ENCODE measurements around the gene CTNNA2. TPM values are rescaled to one million over a fixed set of nuclear protein-coding genes. Genes with fewer than 3 reads are reported as not detected.

Gene CTNNA2
- polyA plus RNA-seq, 4 donors = 0.27 to 2.8 (median 1.3) TPM; not detected in 1

DNA sequence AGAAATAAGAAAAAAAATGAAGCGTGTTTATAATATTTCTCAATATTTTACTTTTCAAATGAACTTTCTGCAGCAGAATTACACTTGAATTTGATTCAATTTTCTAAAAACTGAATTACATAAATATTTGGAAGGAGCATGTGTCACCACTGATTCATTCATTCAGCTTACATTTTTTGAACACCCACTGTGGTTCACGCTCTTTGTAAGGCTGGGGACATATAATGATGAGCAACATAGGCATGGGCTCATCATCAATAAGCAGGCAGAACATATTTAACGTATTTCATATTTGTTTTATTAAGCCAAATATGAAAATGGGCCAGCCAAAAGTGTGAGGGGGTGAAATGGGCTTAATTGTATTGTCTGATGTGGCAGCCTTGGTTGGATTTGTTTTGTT, 209.1 kb downstream of the CTNNA2 start:
- H3K27me3 ChIP-seq (ENCODE audit: control insufficient read depth in 3 of 3, insufficient read depth in 3 of 3, low read length in 3 of 3) = no peaks in the 10 kb centered on the region
- no peak overlapping the region for H3K4me3 ChIP-seq (ENCODE audit: low read depth in 1 of 3, low read length in 3 of 3)
- no peak overlapping the region for H3K27ac ChIP-seq (ENCODE audit: low read depth in 1 of 3, low read length in 2 of 3)
- FAIRE-seq (no peak), DNase-seq (no peak)
- H3K9me3 ChIP-seq (ENCODE audit: control insufficient read depth in 2 of 2, insufficient read depth in 1 of 2, low read depth in 1 of 2, low read length in 1 of 2) = no peaks in the 10 kb centered on the region
- WGBS, 3 donors = 67 to 74% (median 71%) methylated on average over 3 of the region's 3 CpGs
- no peaks in the 10 kb centered on the region for H3K36me3 ChIP-seq (ENCODE audit: control insufficient read depth in 3 of 3, insufficient read depth in 2 of 3, low read depth in 1 of 3, low read length in 3 of 3)
- no peaks in the 10 kb centered on the region for H3K4me1 ChIP-seq (ENCODE audit: control insufficient read depth in 3 of 3, insufficient read depth in 2 of 3, low read depth in 1 of 3, low read length in 2 of 3)

DNA sequence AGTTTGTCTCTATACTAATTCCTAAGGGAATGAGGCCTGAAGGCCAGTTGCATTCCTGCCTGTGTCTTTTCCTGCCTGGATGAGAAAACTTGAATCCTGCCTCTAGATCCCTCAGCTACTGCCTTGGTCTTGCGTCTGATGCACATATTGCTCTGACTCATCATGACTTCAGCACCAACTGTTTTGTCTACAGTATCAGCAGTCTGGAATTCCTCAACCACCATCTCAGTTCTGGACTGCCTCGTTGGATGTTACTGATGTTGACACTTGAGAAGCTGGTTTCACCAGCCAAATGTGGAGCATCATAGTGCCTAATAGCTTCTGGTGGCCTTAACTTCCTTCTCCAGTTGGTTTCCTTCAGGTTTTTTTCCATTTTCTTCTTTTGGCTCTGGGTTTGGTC, 211.0 kb downstream of the CTNNA2 start:
- no peak overlapping the region for H3K27ac ChIP-seq (ENCODE audit: low read depth in 1 of 3, low read length in 2 of 3)
- H3K36me3 ChIP-seq (ENCODE audit: control insufficient read depth in 3 of 3, insufficient read depth in 2 of 3, low read depth in 1 of 3, low read length in 3 of 3) = no peaks in the 10 kb centered on the region
- FAIRE-seq (no peak), DNase-seq (no peak)
- 69 to 84% (median 73%) methylated on average over 2 of the region's 2 CpGs for WGBS, 3 donors
- no peaks in the 10 kb centered on the region for H3K9me3 ChIP-seq (ENCODE audit: control insufficient read depth in 2 of 2, insufficient read depth in 1 of 2, low read depth in 1 of 2, low read length in 1 of 2)
- H3K4me3 ChIP-seq (ENCODE audit: low read depth in 1 of 3, low read length in 3 of 3) = no peak overlapping the region
- H3K4me1 ChIP-seq (ENCODE audit: control insufficient read depth in 3 of 3, insufficient read depth in 2 of 3, low read depth in 1 of 3, low read length in 2 of 3) = no peaks in the 10 kb centered on the region
- H3K27me3 ChIP-seq (ENCODE audit: control insufficient read depth in 3 of 3, insufficient read depth in 3 of 3, low read length in 3 of 3) = no peaks in the 10 kb centered on the region

GRCh38 chr2:79729532-79729931, 216.7 kb downstream of the CTNNA2 start:
- 26 to 63% (median 45%) methylated on average over 1 of the region's 1 CpG for WGBS, 3 donors

GRCh38 chr2:79734518-79734917, 221.7 kb downstream of the CTNNA2 start:
- DNase-seq (no peak), FAIRE-seq (no peak)
- H3K27me3 ChIP-seq (ENCODE audit: control insufficient read depth in 3 of 3, insufficient read depth in 3 of 3, low read length in 3 of 3) = no peaks in the 10 kb centered on the region
- H3K4me3 ChIP-seq (ENCODE audit: low read depth in 1 of 3, low read length in 3 of 3) = no peak overlapping the region
- WGBS, 3 donors = 54 to 90% (median 78%) methylated on average over 1 of the region's 1 CpG
- no peak overlapping the region for H3K27ac ChIP-seq (ENCODE audit: low read depth in 1 of 3, low read length in 2 of 3)
- no peaks in the 10 kb centered on the region for H3K4me1 ChIP-seq (ENCODE audit: control insufficient read depth in 3 of 3, insufficient read depth in 2 of 3, low read depth in 1 of 3, low read length in 2 of 3)
- no peaks in the 10 kb centered on the region for H3K36me3 ChIP-seq (ENCODE audit: control insufficient read depth in 3 of 3, insufficient read depth in 2 of 3, low read depth in 1 of 3, low read length in 3 of 3)
- H3K9me3 ChIP-seq (ENCODE audit: control insufficient read depth in 2 of 2, insufficient read depth in 1 of 2, low read depth in 1 of 2, low read length in 1 of 2) = no peaks in the 10 kb centered on the region

More at GRCh38 chr2:79729532-79729931, 216.7 kb downstream of the CTNNA2 start:
- H3K4me1 ChIP-seq (ENCODE audit: control insufficient read depth in 3 of 3, insufficient read depth in 2 of 3, low read depth in 1 of 3, low read length in 2 of 3) = no peaks in the 10 kb centered on the region
- no peak overlapping the region for H3K27ac ChIP-seq (ENCODE audit: low read depth in 1 of 3, low read length in 2 of 3)
- DNase-seq (no peak), FAIRE-seq (no peak)
- no peaks in the 10 kb centered on the region for H3K27me3 ChIP-seq (ENCODE audit: control insufficient read depth in 3 of 3, insufficient read depth in 3 of 3, low read length in 3 of 3)
- H3K36me3 ChIP-seq (ENCODE audit: control insufficient read depth in 3 of 3, insufficient read depth in 2 of 3, low read depth in 1 of 3, low read length in 3 of 3) = no peaks in the 10 kb centered on the region
- no peaks in the 10 kb centered on the region for H3K9me3 ChIP-seq (ENCODE audit: control insufficient read depth in 2 of 2, insufficient read depth in 1 of 2, low read depth in 1 of 2, low read length in 1 of 2)
- no peak overlapping the region for H3K4me3 ChIP-seq (ENCODE audit: low read depth in 1 of 3, low read length in 3 of 3)

DNA sequence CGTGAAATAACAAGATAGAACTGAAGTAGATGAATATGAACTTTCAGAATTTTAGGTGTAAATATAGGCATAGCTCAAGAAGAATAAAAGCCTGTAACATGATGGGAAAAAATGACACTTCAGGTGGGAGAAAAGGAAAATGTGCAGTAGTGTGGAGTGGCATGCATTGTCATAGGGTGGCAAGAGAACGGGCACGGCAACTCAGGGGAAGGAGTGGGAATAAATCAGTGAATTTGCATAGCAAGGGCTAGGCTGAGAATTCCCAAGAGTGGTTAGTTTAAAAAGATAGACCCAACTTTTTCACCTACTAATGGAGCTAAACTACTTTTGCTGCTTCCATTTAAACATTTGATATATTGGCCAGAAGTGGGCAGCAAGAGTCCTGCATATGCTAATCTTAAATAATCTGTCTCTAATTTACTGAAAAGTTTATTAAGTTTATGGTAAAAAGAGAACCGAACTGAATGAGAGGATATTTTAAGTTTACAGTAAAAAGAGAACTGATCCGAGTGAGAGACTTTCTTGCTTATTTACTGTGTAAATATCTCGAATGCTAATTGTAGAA, 228.1 kb downstream of the CTNNA2 start:
- H3K27me3 ChIP-seq (ENCODE audit: control insufficient read depth in 3 of 3, insufficient read depth in 3 of 3, low read length in 3 of 3) = no peaks in the 10 kb centered on the region
- H3K36me3 ChIP-seq (ENCODE audit: control insufficient read depth in 3 of 3, insufficient read depth in 2 of 3, low read depth in 1 of 3, low read length in 3 of 3) = no peaks in the 10 kb centered on the region
- H3K9me3 ChIP-seq (ENCODE audit: control insufficient read depth in 2 of 2, insufficient read depth in 1 of 2, low read depth in 1 of 2, low read length in 1 of 2) = no peaks in the 10 kb centered on the region
- FAIRE-seq (no peak), DNase-seq (no peak)
- H3K4me1 ChIP-seq (ENCODE audit: control insufficient read depth in 3 of 3, insufficient read depth in 2 of 3, low read depth in 1 of 3, low read length in 2 of 3) = no peaks in the 10 kb centered on the region
- no peak overlapping the region for H3K4me3 ChIP-seq (ENCODE audit: low read depth in 1 of 3, low read length in 3 of 3)
- 85 to 93% (median 87%) methylated on average over 6 of the region's 6 CpGs for WGBS, 3 donors
- H3K27ac ChIP-seq (ENCODE audit: low read depth in 1 of 3, low read length in 2 of 3) = no peak overlapping the region

DNA sequence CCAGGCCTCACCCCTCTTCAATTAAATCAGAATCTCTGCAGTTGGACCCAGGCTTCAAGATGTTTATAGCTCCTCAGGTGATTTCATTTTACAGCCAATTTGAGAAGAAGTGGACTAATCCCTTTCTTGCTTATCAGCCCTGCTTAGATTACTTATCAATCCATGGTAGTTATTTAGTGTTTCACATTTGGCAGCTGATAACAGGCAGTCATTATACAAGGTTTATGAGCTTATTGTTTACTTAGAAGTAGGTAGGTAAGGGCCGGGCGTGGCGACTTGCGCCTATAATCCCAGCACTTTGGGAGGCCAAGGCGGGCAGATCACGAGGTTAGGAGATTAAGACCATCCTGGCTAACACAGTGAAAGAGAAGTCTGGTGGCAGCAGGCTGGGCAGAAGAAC, 237.5 kb downstream of the CTNNA2 start:
- Histone ChIP-seq H3K36me3 (ENCODE audit: control insufficient read depth in 3 of 3, insufficient read depth in 2 of 3, low read depth in 1 of 3, low read length in 3 of 3) (no peaks in the 10 kb centered on the region), H3K27ac (ENCODE audit: low read depth in 1 of 3, low read length in 2 of 3) (no peak overlapping the region), H3K4me3 (ENCODE audit: low read depth in 1 of 3, low read length in 3 of 3) (no peak overlapping the region), H3K27me3 (ENCODE audit: control insufficient read depth in 3 of 3, insufficient read depth in 3 of 3, low read length in 3 of 3) (peaks cover 0 to 3% (median 0%) of the 10 kb centered on the region in 3 donors), H3K4me1 (ENCODE audit: control insufficient read depth in 3 of 3, insufficient read depth in 2 of 3, low read depth in 1 of 3, low read length in 2 of 3) (no peaks in the 10 kb centered on the region), H3K9me3 (ENCODE audit: control insufficient read depth in 2 of 2, insufficient read depth in 1 of 2, low read depth in 1 of 2, low read length in 1 of 2) (peaks cover 0 to 9% of the 10 kb centered on the region in 2 donors)
- no peak for FAIRE-seq
- DNase-seq = peak; percentile 10 to 81
- WGBS, 3 donors = 19 to 58% (median 23%) methylated on average over 6 of the region's 6 CpGs

- no peaks in the 10 kb centered on the region for H3K36me3 ChIP-seq (ENCODE audit: control insufficient read depth in 3 of 3, insufficient read depth in 2 of 3, low read depth in 1 of 3, low read length in 3 of 3)
- 34 to 59% (median 47%) methylated on average over 4 of the region's 4 CpGs for WGBS, 3 donors
- peak; percentile 5 to 76 for DNase-seq
These were observed 244.7 kb downstream of the CTNNA2 start for GRCh38 chr2:79757526-79757925.

GRCh38 chr2:79758042-79758441, 245.2 kb downstream of the CTNNA2 start:
- Histone ChIP-seq H3K4me1 (ENCODE audit: control insufficient read depth in 3 of 3, insufficient read depth in 2 of 3, low read depth in 1 of 3, low read length in 2 of 3) (no peaks in the 10 kb centered on the region), H3K27me3 (ENCODE audit: control insufficient read depth in 3 of 3, insufficient read depth in 3 of 3, low read length in 3 of 3) (no peaks in the 10 kb centered on the region), H3K27ac (ENCODE audit: low read depth in 1 of 3, low read length in 2 of 3) (no peak overlapping the region), H3K4me3 (ENCODE audit: low read depth in 1 of 3, low read length in 3 of 3) (no peak overlapping the region), H3K9me3 (ENCODE audit: control insufficient read depth in 2 of 2, insufficient read depth in 1 of 2, low read depth in 1 of 2, low read length in 1 of 2) (peaks cover 0 to 2% of the 10 kb centered on the region in 2 donors), H3K36me3 (ENCODE audit: control insufficient read depth in 3 of 3, insufficient read depth in 2 of 3, low read depth in 1 of 3, low read length in 3 of 3) (no peaks in the 10 kb centered on the region)
- DNase-seq (no peak), FAIRE-seq (no peak)
- whole genome bisulfite sequencing, 3 donors = 68 to 92% (median 81%) methylated on average over 5 of the region's 5 CpGs

More at GRCh38 chr2:79757526-79757925, 244.7 kb downstream of the CTNNA2 start:
- Histone ChIP-seq H3K27me3 (ENCODE audit: control insufficient read depth in 3 of 3, insufficient read depth in 3 of 3, low read length in 3 of 3) (no peaks in the 10 kb centered on the region), H3K9me3 (ENCODE audit: control insufficient read depth in 2 of 2, insufficient read depth in 1 of 2, low read depth in 1 of 2, low read length in 1 of 2) (peaks cover 0 to 2% of the 10 kb centered on the region in 2 donors), H3K4me3 (ENCODE audit: low read depth in 1 of 3, low read length in 3 of 3) (no peak overlapping the region), H3K27ac (ENCODE audit: low read depth in 1 of 3, low read length in 2 of 3) (no peak overlapping the region), H3K4me1 (ENCODE audit: control insufficient read depth in 3 of 3, insufficient read depth in 2 of 3, low read depth in 1 of 3, low read length in 2 of 3) (no peaks in the 10 kb centered on the region)
- FAIRE-seq = no peak

GRCh38 chr2:79758749-79759282, 246.0 kb downstream of the CTNNA2 start:
- 83 to 91% (median 90%) methylated on average over 6 of the region's 6 CpGs for WGBS, 3 donors
- no peaks in the 10 kb centered on the region for H3K36me3 ChIP-seq (ENCODE audit: control insufficient read depth in 3 of 3, insufficient read depth in 2 of 3, low read depth in 1 of 3, low read length in 3 of 3)
- no peak overlapping the region for H3K4me3 ChIP-seq (ENCODE audit: low read depth in 1 of 3, low read length in 3 of 3)
- no peak for FAIRE-seq
- peaks cover 0 to 2% of the 10 kb centered on the region in 2 donors for H3K9me3 ChIP-seq (ENCODE audit: control insufficient read depth in 2 of 2, insufficient read depth in 1 of 2, low read depth in 1 of 2, low read length in 1 of 2)
- no peak for DNase-seq
- H3K27ac ChIP-seq (ENCODE audit: low read depth in 1 of 3, low read length in 2 of 3) = no peak overlapping the region
- no peaks in the 10 kb centered on the region for H3K27me3 ChIP-seq (ENCODE audit: control insufficient read depth in 3 of 3, insufficient read depth in 3 of 3, low read length in 3 of 3)
- H3K4me1 ChIP-seq (ENCODE audit: control insufficient read depth in 3 of 3, insufficient read depth in 2 of 3, low read depth in 1 of 3, low read length in 2 of 3) = no peaks in the 10 kb centered on the region

Measured in small intestine (tissue), 7 donors.